GM12801 (cell line): ENCODE measurements around the gene AKAP8L.

ENCODE experiments used
- CTCF ChIP-seq: IDR thresholded peaks from one replicate; pipeline ENCODE4 v1.5.1; 2011; ENCODE audit warnings: control low read depth; ENCODE audit not compliant: insufficient read length; ENCODE audit errors: extremely low read depth

The AKAP8L gene

GRCh38 chr19:15457701-15458484, 39.1 kb upstream of the AKAP8L start:
- no peak for TF ChIP-seq CTCF

GRCh38 chr19:15456871-15457700, 38.3 kb upstream of the AKAP8L start:
- no peak for TF ChIP-seq CTCF

DNA sequence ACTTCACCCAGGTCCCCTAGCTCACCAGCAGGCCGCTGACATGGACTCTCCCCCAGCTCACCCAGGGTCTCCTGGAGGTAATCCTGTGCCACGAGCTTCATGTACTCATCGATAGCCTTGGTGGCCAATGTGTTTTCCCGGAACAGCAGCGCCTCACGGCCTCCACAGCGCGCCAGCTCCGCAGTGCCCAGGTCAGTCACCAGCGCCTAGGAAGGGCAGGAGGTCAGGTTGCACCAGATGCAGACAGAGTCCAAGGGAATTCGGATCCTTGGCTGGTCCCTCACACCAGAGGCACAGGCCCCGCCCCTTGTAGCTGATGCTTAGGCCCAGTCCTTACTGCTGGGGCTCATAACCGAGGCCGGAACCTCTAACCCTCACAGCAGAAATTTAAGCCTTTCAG, 37.7 kb upstream of the AKAP8L start:
- no peak for TF ChIP-seq CTCF

- no peak for TF ChIP-seq CTCF
Observed at GRCh38 chr19:15455996-15456395, 37.2 kb upstream of the AKAP8L start.

- TF ChIP-seq CTCF = no peak
Observed at GRCh38 chr19:15453906-15454860, 35.4 kb upstream of the AKAP8L start.

- TF ChIP-seq CTCF = no peak
Observed at GRCh38 chr19:15453091-15453578, 34.3 kb upstream of the AKAP8L start.
